Stimulated activated effector memory CD8-positive, alpha-beta T cell treated with anti-CD3 and anti-CD28 coated beads, Interleukin-12 subunit alpha, Interleukin-12 subunit beta, amount 100 ng/mL, for 72 hours (primary cell): ENCODE data around the gene OR5K1.
A peak's percentile ranks its signal among the peaks of the same experiment; 100 is the strongest.

ENCODE experiments used
- ATAC-seq: fragments of 150-1000 bp; cut with Tn5 transposase; 2 replicates; pipeline ENCODE4 v1.10.0; 2021
- DNase-seq, 2 donors: peaks; one replicate each; pipeline ENCODE4 v3.0.0; 2021 to 2022; ENCODE audit warnings: low spot score in 2 of 2
- H3K27ac Mint-ChIP-seq: one replicate; pipeline ENCODE4 v1.8.0; 2022; ENCODE audit warnings: mild to moderate bottlenecking, mixed read lengths
- H3K36me3 Mint-ChIP-seq: one replicate; pipeline ENCODE4 v1.8.0; 2022; ENCODE audit warnings: mild to moderate bottlenecking, mixed read lengths
- H3K4me1 Mint-ChIP-seq: one replicate; pipeline ENCODE4 v1.8.0; 2022; ENCODE audit warnings: mixed read lengths
- H3K4me3 Mint-ChIP-seq: one replicate; pipeline ENCODE4 v1.8.0; 2022; ENCODE audit warnings: mild to moderate bottlenecking, mixed read lengths
- H3K9me3 Mint-ChIP-seq: one replicate; pipeline ENCODE4 v1.8.0; 2022; ENCODE audit warnings: mixed read lengths

The OR5K1 gene

GRCh38 chr3:98462901-98463300 lies at the start of gene OR5K1:
TSS of gene OR5K1 (plus strand) at chr3:98463201. CDS start at chr3:98469577, 6,376 bp downstream.
- DNase-seq, result no peak
- Mint-ChIP-seq H3K4me1 (peaks cover 12% of the 10 kb centered on the region), H3K36me3 (peaks cover 4% of the 10 kb centered on the region), H3K9me3 (no peaks in the 10 kb centered on the region), H3K27ac (no peak within 1 kb of the TSS), H3K4me3 (no peak within 1 kb of the TSS)
- ATAC-seq, result no peak

- Mint-ChIP-seq H3K4me1 (no peaks in the 10 kb centered on the region), H3K36me3 (no peaks in the 10 kb centered on the region), H3K27ac (no peak overlapping the region), H3K4me3 (no peak overlapping the region), H3K9me3 (peaks cover 26% of the 10 kb centered on the region)
- DNase-seq, result no peak
- ATAC-seq, result no peak
These were observed 30.4 kb upstream of the OR5K1 start for GRCh38 chr3:98432575-98432974.

GRCh38 chr3:98433764-98434163 lies 29.2 kb upstream of the OR5K1 start:
- Mint-ChIP-seq H3K4me3 (no peak overlapping the region), H3K27ac (no peak overlapping the region), H3K36me3 (no peaks in the 10 kb centered on the region), H3K4me1 (no peaks in the 10 kb centered on the region), H3K9me3 (peaks cover 23% of the 10 kb centered on the region)
- DNase-seq (no peak), ATAC-seq (no peak)

GRCh38 chr3:98434412-98434811 lies 28.6 kb upstream of the OR5K1 start:
- peaks cover 18% of the 10 kb centered on the region for H3K9me3 Mint-ChIP-seq
- ATAC-seq (no peak), DNase-seq (no peak)
- H3K36me3 Mint-ChIP-seq, result no peaks in the 10 kb centered on the region
- H3K27ac Mint-ChIP-seq, result no peak overlapping the region
- H3K4me1 Mint-ChIP-seq, result no peaks in the 10 kb centered on the region
- no peak overlapping the region for H3K4me3 Mint-ChIP-seq

GRCh38 chr3:98440283-98440682 lies 22.7 kb upstream of the OR5K1 start:
- Mint-ChIP-seq H3K4me3 (no peak overlapping the region), H3K4me1 (no peaks in the 10 kb centered on the region), H3K9me3 (no peaks in the 10 kb centered on the region), H3K27ac (no peak overlapping the region), H3K36me3 (no peaks in the 10 kb centered on the region)
- DNase-seq, result no peak
- ATAC-seq, result no peak

- H3K4me3 Mint-ChIP-seq, result no peak overlapping the region
- H3K4me1 Mint-ChIP-seq, result peaks cover 13% of the 10 kb centered on the region
- H3K27ac Mint-ChIP-seq, result no peak overlapping the region
- no peaks in the 10 kb centered on the region for H3K9me3 Mint-ChIP-seq
- DNase-seq (no peak), ATAC-seq (no peak)
- H3K36me3 Mint-ChIP-seq, result no peaks in the 10 kb centered on the region
These were observed 17.0 kb upstream of the OR5K1 start for GRCh38 chr3:98445949-98446406.

GRCh38 chr3:98449606-98450193 lies 13.3 kb upstream of the OR5K1 start:
- H3K27ac Mint-ChIP-seq, result no peak overlapping the region
- no peak overlapping the region for H3K4me3 Mint-ChIP-seq
- H3K36me3 Mint-ChIP-seq, result no peaks in the 10 kb centered on the region
- no peak for DNase-seq
- no peaks in the 10 kb centered on the region for H3K9me3 Mint-ChIP-seq
- H3K4me1 Mint-ChIP-seq, result peaks cover 13% of the 10 kb centered on the region
- peak; percentile 69 for ATAC-seq

GRCh38 chr3:98450372-98450771 lies 12.6 kb upstream of the OR5K1 start:
- Mint-ChIP-seq H3K36me3 (no peaks in the 10 kb centered on the region), H3K9me3 (no peaks in the 10 kb centered on the region), H3K27ac (no peak overlapping the region), H3K4me1 (peaks cover 13% of the 10 kb centered on the region), H3K4me3 (no peak overlapping the region)
- no peak for DNase-seq
- ATAC-seq, result no peak

- Mint-ChIP-seq H3K9me3 (no peaks in the 10 kb centered on the region), H3K4me1 (peaks cover 8% of the 10 kb centered on the region), H3K36me3 (peaks cover 4% of the 10 kb centered on the region), H3K4me3 (no peak overlapping the region), H3K27ac (no peak overlapping the region)
- ATAC-seq (no peak), DNase-seq (no peak)
These were observed 9.2 kb upstream of the OR5K1 start for GRCh38 chr3:98453827-98454226.

- no peak overlapping the region for H3K4me3 Mint-ChIP-seq
- ATAC-seq (no peak), DNase-seq (no peak)
These were observed 8.1 kb upstream of the OR5K1 start for GRCh38 chr3:98454929-98455328.

GRCh38 chr3:98457543-98457942 lies 5.5 kb upstream of the OR5K1 start:
- DNase-seq, result no peak
- peaks cover 12% of the 10 kb centered on the region for H3K4me1 Mint-ChIP-seq
- H3K36me3 Mint-ChIP-seq, result peaks cover 4% of the 10 kb centered on the region
- no peak overlapping the region for H3K27ac Mint-ChIP-seq
- no peak for ATAC-seq
- no peak overlapping the region for H3K4me3 Mint-ChIP-seq
- H3K9me3 Mint-ChIP-seq, result no peaks in the 10 kb centered on the region

More at GRCh38 chr3:98454929-98455328, 8.1 kb upstream of the OR5K1 start:
- Mint-ChIP-seq H3K27ac (no peak overlapping the region), H3K36me3 (peaks cover 4% of the 10 kb centered on the region), H3K4me1 (peaks cover 3% of the 10 kb centered on the region), H3K9me3 (no peaks in the 10 kb centered on the region)

- H3K27ac Mint-ChIP-seq, result no peak overlapping the region
- peaks cover 4% of the 10 kb centered on the region for H3K36me3 Mint-ChIP-seq
- H3K4me3 Mint-ChIP-seq, result no peak overlapping the region
- DNase-seq, result no peak
- peaks cover 12% of the 10 kb centered on the region for H3K4me1 Mint-ChIP-seq
- H3K9me3 Mint-ChIP-seq, result no peaks in the 10 kb centered on the region
- peak; percentile 96 for ATAC-seq
These were observed 2.8 kb upstream of the OR5K1 start for GRCh38 chr3:98460220-98460619.

- ATAC-seq (no peak), DNase-seq (no peak)
- Mint-ChIP-seq H3K4me3 (no peak overlapping the region), H3K36me3 (no peaks in the 10 kb centered on the region), H3K27ac (peak overlapping the region; percentile 29), H3K4me1 (peaks cover 5% of the 10 kb centered on the region), H3K9me3 (peaks cover 26% of the 10 kb centered on the region)
These were observed 19.9 kb downstream of the OR5K1 start for GRCh38 chr3:98482717-98483482.

GRCh38 chr3:98483626-98484025 lies 20.6 kb downstream of the OR5K1 start:
- Mint-ChIP-seq H3K4me3 (no peak overlapping the region), H3K9me3 (peaks cover 31% of the 10 kb centered on the region), H3K36me3 (no peaks in the 10 kb centered on the region), H3K4me1 (peaks cover 5% of the 10 kb centered on the region), H3K27ac (no peak overlapping the region)
- DNase-seq, result no peak
- no peak for ATAC-seq

- no peak for ATAC-seq
- H3K4me3 Mint-ChIP-seq, result no peak within 1 kb of the TSS
- H3K9me3 Mint-ChIP-seq, result peaks cover 2% of the 10 kb centered on the region
- DNase-seq, result no peak
- H3K27ac Mint-ChIP-seq, result no peak within 1 kb of the TSS
- no peaks in the 10 kb centered on the region for H3K4me1 Mint-ChIP-seq
- H3K36me3 Mint-ChIP-seq, result peaks cover 5% of the 10 kb centered on the region
These were observed 34.4 kb downstream of the OR5K1 start, which contains the start of gene OR5K2 for GRCh38 chr3:98497381-98497780. TSS of gene OR5K2 (plus strand) at chr3:98497681. CDS start at chr3:98497681, 0 bp downstream.

- H3K9me3 Mint-ChIP-seq, result peaks cover 2% of the 10 kb centered on the region
- DNase-seq (no peak), ATAC-seq (no peak)
- H3K36me3 Mint-ChIP-seq, result peaks cover 5% of the 10 kb centered on the region
- H3K4me1 Mint-ChIP-seq, result peaks cover 6% of the 10 kb centered on the region
- H3K4me3 Mint-ChIP-seq, result no peak overlapping the region
- H3K27ac Mint-ChIP-seq, result no peak overlapping the region
These were observed 37.0 kb downstream of the OR5K1 start for GRCh38 chr3:98500019-98500418.
